GM12872 (cell line): Measurements from ENCODE around the gene AKAP12.

ENCODE experiments used
- CTCF ChIP-seq: IDR thresholded peaks from 3 replicates; pipeline ENCODE4 v1.5.1; 2011; ENCODE audit warnings: low read depth, mild to moderate bottlenecking, low read length, moderate library complexity; ENCODE audit not compliant: insufficient read depth

Gene AKAP12

DNA sequence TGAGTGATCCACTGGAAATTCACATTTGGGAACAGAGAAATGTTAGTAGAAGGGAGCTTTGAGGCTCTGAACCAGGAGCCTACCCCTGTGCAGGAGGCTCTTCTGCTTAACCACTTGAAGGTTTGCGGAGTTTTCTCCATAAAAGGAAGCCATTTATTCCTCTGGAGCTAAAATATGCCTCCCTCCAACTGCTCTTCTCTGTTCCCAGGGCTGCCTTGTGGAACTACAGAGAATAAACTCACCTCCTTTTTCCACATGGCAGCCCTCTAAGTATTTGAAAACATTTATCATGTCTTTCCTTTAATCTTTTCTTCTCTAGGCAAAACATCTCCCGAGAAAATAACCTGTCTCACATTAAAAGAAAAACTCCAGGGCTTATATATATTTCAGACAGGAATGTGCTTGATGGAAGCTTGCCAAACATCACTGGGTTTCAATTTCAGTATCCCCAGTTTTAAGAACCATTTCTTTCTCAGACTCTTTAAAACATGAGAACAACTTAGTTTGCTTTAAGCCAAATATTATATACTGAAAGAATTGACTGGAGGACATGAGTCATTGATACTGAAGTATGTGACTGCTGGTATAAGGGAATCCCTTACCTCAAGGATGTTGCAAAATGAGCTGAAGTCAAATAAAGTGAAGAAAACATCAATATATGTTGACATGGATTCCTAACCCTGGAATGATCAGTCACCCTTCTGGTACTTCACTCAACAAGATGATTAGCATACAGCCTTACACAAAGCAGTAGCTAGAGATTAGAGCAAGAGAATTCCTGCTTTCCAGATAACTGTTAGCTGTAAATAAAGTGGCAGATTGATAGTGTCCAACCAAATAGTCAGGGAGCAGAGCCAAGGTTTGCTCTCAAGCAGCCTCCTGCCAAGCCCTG is 77.6 kb downstream of the AKAP12 start:
- TF ChIP-seq CTCF: no peak

GRCh38 chr6:151317995-151318365 is 78.2 kb downstream of the AKAP12 start:
- TF ChIP-seq CTCF: no peak

DNA sequence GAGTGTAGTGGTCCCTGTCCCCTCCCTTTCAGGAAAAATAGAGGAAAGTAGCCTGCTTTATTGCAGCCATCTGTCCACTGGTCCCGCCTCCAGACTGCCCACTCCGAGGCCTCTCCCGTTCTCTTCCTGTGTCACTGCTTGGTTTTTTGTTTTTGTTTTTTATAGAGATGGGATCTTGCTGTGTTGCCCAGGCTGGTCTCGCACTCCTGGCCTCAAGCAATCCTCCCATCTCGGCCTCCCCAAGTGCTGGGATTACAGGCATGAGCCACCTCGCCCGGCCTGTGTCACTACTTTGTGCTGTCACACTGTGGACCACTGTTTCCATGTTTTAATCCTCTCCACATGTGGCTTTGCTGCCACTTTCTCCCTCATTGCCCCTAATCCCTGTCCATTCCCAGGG is 80.4 kb downstream of the AKAP12 start:
- TF ChIP-seq CTCF: no peak

DNA sequence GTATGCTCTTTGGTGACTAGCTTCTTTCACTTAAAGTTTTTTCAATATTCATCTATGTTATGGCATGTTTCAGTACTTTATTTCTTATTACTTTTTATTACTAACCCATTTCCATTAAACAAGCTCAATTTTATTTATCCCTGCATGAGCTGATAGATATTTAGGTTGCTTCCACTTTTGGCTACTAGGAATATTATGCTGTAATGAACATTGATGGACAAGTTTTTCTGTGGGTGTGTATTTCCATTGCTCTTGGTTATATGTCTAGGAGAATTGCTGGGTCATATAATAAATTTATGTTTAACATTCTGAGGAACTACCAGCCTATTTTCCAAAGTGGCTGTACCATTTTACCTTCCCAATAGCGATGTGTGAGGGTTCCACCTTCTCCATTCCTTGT is 81.7 kb downstream of the AKAP12 start:
- TF ChIP-seq CTCF: no peak

GRCh38 chr6:151322570-151322969 is 82.8 kb downstream of the AKAP12 start:
- TF ChIP-seq CTCF: no peak

- peak; percentile 98 for TF ChIP-seq CTCF
These were observed 84.2 kb downstream of the AKAP12 start for GRCh38 chr6:151323791-151324487.

DNA sequence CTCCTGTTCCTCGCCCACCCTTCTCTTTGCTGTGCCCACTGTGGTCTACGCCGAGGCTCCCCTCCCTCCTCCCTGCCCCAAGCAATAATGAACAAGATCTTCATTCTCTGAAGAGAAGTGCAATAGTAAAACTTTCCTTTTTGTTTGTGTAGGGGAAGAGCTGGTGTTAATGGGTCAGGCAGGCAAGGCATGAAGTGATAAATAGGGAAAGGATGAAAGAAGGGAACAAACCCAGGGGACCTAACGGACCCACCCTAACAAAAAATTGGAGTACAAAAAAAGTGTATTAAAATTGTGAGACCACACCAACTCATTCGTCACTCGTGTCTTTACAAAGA is 84.7 kb downstream of the AKAP12 start:
- TF ChIP-seq CTCF: no peak
